HG02970 (cell line): ENCODE results near the gene CYB5R3.
"Not testable (repeated sequence)": the region's sequence is repeated elsewhere in the genome, so short reads cannot be mapped to it uniquely, and the experiment has no call there.

Experiments used
- ATAC-seq: cut with Tn5 transposase; IDR thresholded peaks from one replicate; pipeline ENCODE4 v1.9.1; 2021; ENCODE audit warnings: mild to moderate bottlenecking, moderate library complexity, moderate number of reproducible peaks; ENCODE audit not compliant: unreplicated experiment, low FRiP score

CYB5R3 gene

GRCh38 chr22:42679691-42680090 is 30.5 kb upstream of the CYB5R3 start:
- ATAC-seq: no peak

- no peak for ATAC-seq
These were observed 29.7 kb upstream of the CYB5R3 start for GRCh38 chr22:42678894-42679293.

- ATAC-seq: not testable (repeated sequence)
These were observed 28.7 kb upstream of the CYB5R3 start for GRCh38 chr22:42677936-42678335.

- ATAC-seq: no peak
These were observed 26.9 kb upstream of the CYB5R3 start for GRCh38 chr22:42676059-42676607.

GRCh38 chr22:42673898-42674401 is 24.8 kb upstream of the CYB5R3 start:
- no peak for ATAC-seq

GRCh38 chr22:42673071-42673470 is 23.9 kb upstream of the CYB5R3 start:
- ATAC-seq: not testable (repeated sequence)

- ATAC-seq: no peak
These were observed 21.9 kb upstream of the CYB5R3 start for GRCh38 chr22:42670921-42671709.

GRCh38 chr22:42670046-42670445 is 20.9 kb upstream of the CYB5R3 start:
- ATAC-seq: no peak

- not testable (repeated sequence) for ATAC-seq
These were observed 17.2 kb upstream of the CYB5R3 start for GRCh38 chr22:42666393-42666792.

- ATAC-seq: no peak
These were observed 16.0 kb upstream of the CYB5R3 start for GRCh38 chr22:42664976-42665831.

- peak; percentile 42 for ATAC-seq
These were observed 13.0 kb upstream of the CYB5R3 start for GRCh38 chr22:42661985-42662831.

- no peak for ATAC-seq
These were observed 7.4 kb upstream of the CYB5R3 start for GRCh38 chr22:42656578-42656977.

- no peak for ATAC-seq
These were observed 6.5 kb upstream of the CYB5R3 start for GRCh38 chr22:42655693-42656092.

- ATAC-seq: no peak
These were observed 5.4 kb upstream of the CYB5R3 start for GRCh38 chr22:42654436-42655073.

- ATAC-seq: no peak
These were observed 4.8 kb upstream of the CYB5R3 start for GRCh38 chr22:42653999-42654398.

- ATAC-seq: no peak
These were observed 1.9 kb upstream of the CYB5R3 start for GRCh38 chr22:42651134-42651533.

GRCh38 chr22:42648368-42649245 is 585 bp downstream of the CYB5R3 start:
- ATAC-seq: peak; percentile 7

- ATAC-seq: no peak
These were observed 1.2 kb downstream of the CYB5R3 start for GRCh38 chr22:42648017-42648367.
